Measurements from ENCODE around the gene AP3B1. TPM values are rescaled to one million over a fixed set of nuclear protein-coding genes. Genes with fewer than 3 reads are reported as not detected.

The AP3B1 gene
- total RNA-seq, 2 experiments from 2014 or later: 32.5 to 39.5 TPM

- BruUV-seq (replicated peaks): no TSS peak
- no peaks in the 10 kb centered on the region; the same call in 1 of the 2 replicates for H4K20me1 ChIP-seq (ENCODE audit: insufficient read depth, low read length)
- TF ChIP-seq EZH2phosphoT487 (IDR thresholded peaks at IDR 0.05; ENCODE audit: borderline replicate concordance, low read depth, low read length) (no peak), CTCF (conservative IDR thresholded peaks at IDR 0.05; ENCODE audit: low read length) (no peak)
- no peak overlapping the region for H3K4me2 ChIP-seq (ENCODE audit: low read length)
- ChIA-PET CTCF (ENCODE audit: unreplicated experiment) (no interaction called here), POLR2A (no interaction called here)
- H3K27ac ChIP-seq (ENCODE audit: low read depth, low read length, poor library complexity, severe bottlenecking): no peak overlapping the region
- no peaks in the 10 kb centered on the region for H3K36me3 ChIP-seq (ENCODE audit: insufficient read depth, low read length)
- H3K4me1 ChIP-seq (ENCODE audit: insufficient read depth, low read length, poor library complexity, severe bottlenecking): no peaks in the 10 kb centered on the region
- no peak overlapping the region for H2AFZ ChIP-seq (ENCODE audit: low read length)
- no peak overlapping the region for H3K4me3 ChIP-seq (ENCODE audit: low read depth, low read length, poor library complexity, severe bottlenecking)
- DNase-seq (ENCODE audit: low spot score): no peak
- H3K9me3 ChIP-seq (ENCODE audit: low read length): no peaks in the 10 kb centered on the region
- H3K9me2 ChIP-seq (ENCODE audit: insufficient read depth, low read length): no peaks in the 10 kb centered on the region
- H3K79me2 ChIP-seq (ENCODE audit: insufficient read depth, low read depth, low read length): no peaks in the 10 kb centered on the region
- intact Hi-C loops (cut with micrococcal nuclease; ENCODE audit: unreplicated experiment): no loop called here
These were observed 50.9 kb downstream of the AP3B1 start for GRCh38 chr5:78243639-78244038.

DNA sequence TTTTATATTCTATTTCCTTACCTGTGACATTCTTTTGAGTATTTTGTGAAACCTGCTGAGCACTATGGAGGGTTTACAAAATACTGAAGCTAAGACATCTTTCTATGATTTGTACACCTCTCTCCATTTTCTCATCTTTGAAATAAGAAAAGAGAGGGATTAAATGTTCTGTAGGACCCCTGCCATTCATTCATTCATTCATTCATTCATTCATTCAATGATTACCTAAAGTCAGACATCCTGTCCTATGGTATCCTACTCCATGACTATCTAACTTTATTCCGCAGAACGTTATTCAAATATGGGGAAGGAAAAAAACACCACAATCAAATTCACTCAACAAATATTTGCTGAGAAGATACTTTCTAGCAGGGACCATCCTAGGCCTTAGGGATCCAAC lies 51.4 kb downstream of the AP3B1 start:
- intact Hi-C loops (cut with micrococcal nuclease; ENCODE audit: unreplicated experiment): no loop called here
- POLR2A ChIA-PET: no interaction called here
- CTCF ChIA-PET (ENCODE audit: unreplicated experiment): no interaction called here
- no peak overlapping the region for H3K4me2 ChIP-seq (ENCODE audit: low read length)
- no peaks in the 10 kb centered on the region for H3K79me2 ChIP-seq (ENCODE audit: insufficient read depth, low read depth, low read length)
- no peaks in the 10 kb centered on the region; the same call in 1 of the 2 replicates for H4K20me1 ChIP-seq (ENCODE audit: insufficient read depth, low read length)
- no peak overlapping the region for H2AFZ ChIP-seq (ENCODE audit: low read length)
- H3K9me2 ChIP-seq (ENCODE audit: insufficient read depth, low read length): no peaks in the 10 kb centered on the region
- no peak overlapping the region for H3K27ac ChIP-seq (ENCODE audit: low read depth, low read length, poor library complexity, severe bottlenecking)
- no peaks in the 10 kb centered on the region for H3K36me3 ChIP-seq (ENCODE audit: insufficient read depth, low read length)
- TF ChIP-seq EZH2phosphoT487 (IDR thresholded peaks at IDR 0.05; ENCODE audit: borderline replicate concordance, low read depth, low read length): no peak
- no peak for TF ChIP-seq CTCF (conservative IDR thresholded peaks at IDR 0.05; ENCODE audit: low read length)
- no peak overlapping the region for H3K4me3 ChIP-seq (ENCODE audit: low read depth, low read length, poor library complexity, severe bottlenecking)
- H3K9me3 ChIP-seq (ENCODE audit: low read length): no peaks in the 10 kb centered on the region
- no peaks in the 10 kb centered on the region for H3K4me1 ChIP-seq (ENCODE audit: insufficient read depth, low read length, poor library complexity, severe bottlenecking)
- BruUV-seq (replicated peaks): no TSS peak
- no peak for DNase-seq (ENCODE audit: low spot score)

DNA sequence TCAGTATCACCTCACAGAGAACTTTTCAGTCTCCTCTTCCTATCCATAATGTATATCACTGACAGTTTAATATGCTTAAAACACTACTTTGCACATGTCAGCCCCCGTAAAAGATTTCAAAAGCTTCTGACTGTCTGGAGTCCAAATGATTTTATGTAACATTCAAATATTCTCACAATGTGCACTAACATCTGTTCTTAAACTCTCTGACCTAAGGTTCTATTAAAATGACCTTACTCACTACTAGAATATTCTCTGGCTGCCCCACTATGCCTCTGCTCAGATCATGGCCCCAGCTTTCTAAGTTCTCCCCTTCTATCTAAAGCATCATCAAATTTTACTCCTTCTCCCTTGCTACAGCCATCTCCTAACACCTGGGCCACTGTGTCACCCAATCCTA lies 52.5 kb downstream of the AP3B1 start:
- no peak overlapping the region for H2AFZ ChIP-seq (ENCODE audit: low read length)
- intact Hi-C loops (cut with micrococcal nuclease; ENCODE audit: unreplicated experiment): no loop called here
- H3K36me3 ChIP-seq (ENCODE audit: insufficient read depth, low read length): 0 out of 2 replicates have a peak, but pooled peaks cover 5% of the 10 kb centered on the region
- H3K4me1 ChIP-seq (ENCODE audit: insufficient read depth, low read length, poor library complexity, severe bottlenecking): no peaks in the 10 kb centered on the region
- DNase-seq (ENCODE audit: low spot score): no peak
- ChIA-PET POLR2A (no interaction called here), CTCF (ENCODE audit: unreplicated experiment) (no interaction called here)
- H3K9me2 ChIP-seq (ENCODE audit: insufficient read depth, low read length): no peaks in the 10 kb centered on the region
- BruUV-seq (replicated peaks): no TSS peak
- no peak overlapping the region for H3K4me3 ChIP-seq (ENCODE audit: low read depth, low read length, poor library complexity, severe bottlenecking)
- H3K79me2 ChIP-seq (ENCODE audit: insufficient read depth, low read depth, low read length): no peaks in the 10 kb centered on the region
- H3K9me3 ChIP-seq (ENCODE audit: low read length): no peaks in the 10 kb centered on the region
- H3K4me2 ChIP-seq (ENCODE audit: low read length): no peak overlapping the region
- H3K27ac ChIP-seq (ENCODE audit: low read depth, low read length, poor library complexity, severe bottlenecking): no peak overlapping the region
- TF ChIP-seq EZH2phosphoT487 (IDR thresholded peaks at IDR 0.05; ENCODE audit: borderline replicate concordance, low read depth, low read length) (no peak), CTCF (conservative IDR thresholded peaks at IDR 0.05; ENCODE audit: low read length) (no peak)
- no peaks in the 10 kb centered on the region; the same call in 1 of the 2 replicates for H4K20me1 ChIP-seq (ENCODE audit: insufficient read depth, low read length)

Data from OCI-LY7 (cell line).